Hepatocyte (in vitro differentiated cells): ENCODE results near the gene CLSTN1.

Source experiments
- CTCF ChIP-seq: fragments of 200-600 bp; sonication (generic); IDR thresholded peaks from 2 replicates; pipeline ENCODE4 v1.5.1; 2016; ENCODE audit warnings: antibody characterized with exemption, mild to moderate bottlenecking; ENCODE audit not compliant: poor library complexity
- EZH2 ChIP-seq: fragments of 200-600 bp; sonication (generic); IDR thresholded peaks from 2 replicates; pipeline ENCODE4 v1.6.1; 2016; ENCODE audit warnings: antibody characterized with exemption, mild to moderate bottlenecking, borderline replicate concordance

DNA sequence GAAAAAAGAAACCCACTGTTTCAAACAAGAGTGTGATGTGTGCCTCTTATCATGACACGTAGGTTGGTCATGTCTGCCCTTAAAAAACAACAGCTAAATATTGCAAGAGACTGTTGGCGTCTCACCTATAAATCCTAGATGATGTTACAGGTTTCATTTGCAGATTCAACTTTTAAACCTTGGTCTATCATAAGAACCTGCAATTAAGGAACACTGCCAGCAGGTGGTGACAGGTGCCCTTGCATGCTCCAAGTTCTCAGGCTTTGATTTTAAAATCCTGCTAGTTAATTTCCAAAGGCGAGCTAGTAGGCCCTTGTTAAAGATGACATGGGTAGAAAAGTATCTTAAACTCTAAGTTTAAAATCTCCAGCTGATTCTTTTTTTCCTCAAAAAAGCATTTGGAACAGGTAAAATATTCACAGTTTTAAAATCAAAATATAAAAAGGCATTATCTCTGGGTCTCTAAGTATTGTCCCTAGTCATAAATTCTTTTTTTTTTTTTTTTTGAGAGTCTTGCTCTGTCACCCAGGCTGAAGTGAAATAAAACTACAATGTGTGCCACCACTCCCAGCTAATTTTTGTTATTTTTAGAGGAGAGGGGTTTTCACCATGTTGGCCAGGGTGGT, 39.1 kb downstream of the CLSTN1 start:
- TF ChIP-seq CTCF (peak; percentile 73), EZH2 (no peak)
